Measurements from ENCODE around the gene ACTR8.

Gene ACTR8

DNA sequence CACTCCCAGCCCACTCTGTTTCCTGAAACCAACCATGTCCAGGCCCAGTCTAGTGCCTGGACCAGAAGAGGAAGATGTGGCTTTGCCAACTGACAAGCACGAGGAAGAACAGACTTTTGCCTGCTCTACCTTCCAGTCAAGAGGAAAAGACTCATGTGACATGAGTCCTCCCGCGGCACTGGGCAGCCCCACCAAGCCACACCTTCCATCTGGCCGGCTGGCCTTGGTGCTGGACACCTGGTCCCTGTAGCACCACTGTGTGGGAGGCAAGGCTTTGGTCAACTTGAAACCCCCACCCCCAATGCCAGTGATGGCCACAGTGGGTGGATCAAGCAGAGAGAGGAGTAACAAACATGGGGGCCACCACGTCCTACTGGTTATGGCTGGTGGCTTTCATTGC is 48.3 kb downstream of the ACTR8 start:
- no peak for DNase-seq

DNA sequence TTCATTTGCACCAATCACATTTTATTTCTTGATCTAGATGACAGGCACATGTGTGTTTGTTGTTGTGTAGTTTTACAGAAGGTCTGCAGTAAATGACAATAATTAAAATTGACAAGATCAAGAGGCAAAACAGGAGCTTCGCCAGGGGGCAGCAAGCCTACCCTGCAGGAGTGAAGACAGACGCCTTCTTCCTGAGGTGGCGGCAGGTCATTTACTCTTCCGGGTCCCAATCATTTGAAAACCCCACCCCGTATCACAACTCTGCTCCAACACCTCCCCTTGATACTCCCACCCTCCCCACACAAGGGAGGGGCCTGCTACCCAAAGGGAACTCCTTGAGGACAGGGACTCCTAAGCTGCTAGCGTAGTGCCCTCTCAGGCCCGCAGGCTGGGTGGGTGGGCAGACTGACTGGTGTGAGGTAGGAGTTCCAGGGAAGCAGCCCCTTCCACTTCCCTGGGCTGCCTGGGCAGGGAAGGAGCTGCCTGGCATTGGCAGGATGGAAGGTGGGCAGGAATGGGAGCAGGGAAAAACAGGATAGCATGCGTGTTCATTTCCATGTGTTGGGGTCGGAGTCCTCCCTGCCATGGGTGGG is 48.8 kb downstream of the ACTR8 start:
- DNase-seq, result no peak

DNA sequence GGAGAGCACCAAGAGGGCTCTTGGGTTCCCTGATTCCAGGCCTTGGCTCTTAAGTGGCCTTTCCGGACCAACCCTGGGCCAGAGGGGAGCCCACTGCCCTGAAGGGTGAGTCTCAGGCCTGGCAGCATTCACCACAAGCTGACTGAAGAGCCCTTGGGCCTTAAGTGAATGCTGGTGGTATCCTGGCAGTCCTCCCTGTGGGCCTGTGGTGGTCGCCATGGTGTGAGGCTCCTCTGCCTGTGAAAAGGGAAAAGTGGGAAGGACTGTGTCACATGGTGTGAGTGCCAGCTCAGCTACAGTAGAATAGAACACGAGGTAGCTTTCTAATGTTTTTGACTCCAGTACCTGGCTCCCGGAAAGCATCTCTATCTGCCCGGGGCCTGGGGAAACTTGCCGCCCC is 51.0 kb downstream of the ACTR8 start:
- no peak for DNase-seq

DNA sequence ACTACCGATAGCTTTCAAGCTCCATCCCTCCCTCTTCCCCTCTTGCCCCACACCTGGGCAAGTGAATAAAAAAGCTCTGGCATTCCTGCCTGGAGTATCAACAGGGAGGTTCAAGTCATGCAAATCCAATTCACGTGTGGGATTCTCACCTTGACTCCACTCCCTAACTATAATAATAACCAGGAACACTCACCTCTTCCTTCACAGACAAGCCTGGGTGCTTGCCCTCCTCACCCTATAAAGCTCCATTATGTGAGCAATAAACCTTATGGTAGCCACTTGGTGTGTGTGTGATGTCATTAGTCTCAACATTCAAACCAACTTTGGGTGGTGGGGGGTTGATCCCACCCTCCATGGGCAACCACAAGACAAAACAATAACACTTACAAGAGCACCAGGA is 52.3 kb downstream of the ACTR8 start:
- no peak for DNase-seq

GRCh38 chr3:53828581-53828980 is 53.4 kb downstream of the ACTR8 start:
- DNase-seq, result no peak

GRCh38 chr3:53826048-53826447 is 55.9 kb downstream of the ACTR8 start:
- DNase-seq, result no peak

DNA sequence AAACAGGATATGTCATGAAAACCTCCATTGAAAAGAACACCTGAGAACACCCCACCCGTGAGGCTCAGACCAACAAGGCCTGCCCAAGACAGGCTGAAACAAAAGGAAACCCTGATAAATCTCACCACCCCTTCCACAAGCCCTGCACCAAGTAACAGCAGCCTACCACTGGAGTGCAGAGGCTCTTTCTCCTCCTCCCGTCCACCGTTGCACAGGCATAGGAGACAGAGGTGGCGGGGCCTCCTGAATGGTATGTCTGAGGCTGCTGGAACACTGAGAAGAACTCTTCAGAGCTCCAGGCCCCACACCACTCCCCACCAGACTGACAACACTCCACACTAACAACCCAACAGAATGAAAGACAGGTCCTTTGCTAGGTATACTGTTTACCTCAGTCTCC is 57.2 kb downstream of the ACTR8 start:
- no peak for DNase-seq

DNA sequence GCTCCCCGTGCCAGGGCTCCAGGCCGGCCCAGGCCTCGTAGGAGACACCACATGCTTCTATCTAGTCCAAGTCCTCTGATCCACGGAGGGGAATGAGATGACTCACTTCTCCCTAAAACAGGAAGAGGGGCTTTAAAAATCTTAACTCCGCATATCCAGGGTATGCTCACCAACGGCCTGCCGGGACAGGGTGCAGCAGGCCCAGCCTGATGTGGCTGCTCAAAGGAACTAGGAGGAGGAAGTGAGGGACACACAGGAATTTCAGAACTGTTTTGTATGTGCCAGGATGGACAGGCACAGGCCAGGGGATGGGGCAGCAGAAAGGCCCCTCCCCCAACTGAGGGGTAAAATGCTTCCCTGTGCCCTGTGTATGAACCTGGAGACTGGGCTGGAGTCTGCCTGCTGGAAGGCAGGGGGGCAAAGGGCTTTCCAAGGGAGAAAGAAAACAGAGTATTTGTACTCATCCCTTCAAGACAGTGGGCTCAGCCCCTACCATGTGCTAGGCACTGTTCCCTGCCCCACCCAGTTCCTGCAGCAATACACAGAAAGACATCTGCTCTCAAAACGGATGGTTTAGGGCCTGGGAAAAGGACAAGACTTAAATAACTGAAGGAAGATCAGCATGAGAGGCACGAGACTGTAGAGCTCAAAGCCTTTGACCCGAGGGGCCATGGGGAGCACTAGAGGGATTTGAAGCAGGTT is 57.8 kb downstream of the ACTR8 start:
- no peak for DNase-seq

GRCh38 chr3:53823026-53823955 is 58.7 kb downstream of the ACTR8 start:
- no peak for DNase-seq

DNA sequence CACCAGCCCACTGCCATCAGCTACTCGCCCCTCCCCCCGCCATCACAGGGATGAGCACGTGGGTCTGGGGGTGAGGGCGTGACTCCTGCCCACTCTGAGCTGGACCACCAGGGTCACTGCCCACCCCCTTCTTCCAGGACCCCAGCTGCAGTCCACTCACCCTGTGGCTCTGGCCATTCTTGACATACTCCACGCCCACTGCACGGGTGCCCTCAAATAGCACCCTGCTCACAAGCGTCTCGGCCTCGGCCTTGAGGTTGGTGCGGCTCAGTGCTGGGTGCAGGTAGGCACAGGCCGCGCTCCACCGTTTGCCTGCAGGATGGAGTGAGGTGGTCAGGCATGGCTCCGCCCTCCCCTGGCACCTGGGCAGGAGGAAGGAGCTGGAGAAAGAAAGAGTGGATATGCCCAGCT is 59.6 kb downstream of the ACTR8 start:
- DNase-seq, result no peak

DNA sequence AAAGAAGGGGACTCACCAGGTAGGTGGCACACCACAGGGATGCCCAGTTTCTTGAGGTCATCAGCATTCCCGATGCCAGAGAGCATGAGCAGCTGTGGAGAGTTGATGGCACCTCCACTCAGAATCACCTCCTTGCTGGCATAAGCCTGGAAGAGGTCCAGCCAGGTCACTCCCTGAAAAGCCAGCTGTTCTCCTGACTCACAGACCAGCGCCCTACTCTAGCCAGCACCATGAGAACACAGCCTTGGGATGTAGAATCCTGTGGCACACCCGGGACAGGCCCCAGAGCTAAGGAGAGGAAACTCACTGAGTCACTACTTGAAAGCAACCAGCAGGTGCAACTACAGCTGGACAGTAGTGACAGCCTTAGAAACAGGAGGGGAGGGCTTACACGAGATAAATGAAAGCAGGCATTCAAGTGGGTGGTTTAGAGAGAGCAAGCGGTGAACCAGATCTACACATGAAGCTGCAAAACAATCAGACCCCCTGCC is 60.3 kb downstream of the ACTR8 start:
- DNase-seq, result no peak

DNA sequence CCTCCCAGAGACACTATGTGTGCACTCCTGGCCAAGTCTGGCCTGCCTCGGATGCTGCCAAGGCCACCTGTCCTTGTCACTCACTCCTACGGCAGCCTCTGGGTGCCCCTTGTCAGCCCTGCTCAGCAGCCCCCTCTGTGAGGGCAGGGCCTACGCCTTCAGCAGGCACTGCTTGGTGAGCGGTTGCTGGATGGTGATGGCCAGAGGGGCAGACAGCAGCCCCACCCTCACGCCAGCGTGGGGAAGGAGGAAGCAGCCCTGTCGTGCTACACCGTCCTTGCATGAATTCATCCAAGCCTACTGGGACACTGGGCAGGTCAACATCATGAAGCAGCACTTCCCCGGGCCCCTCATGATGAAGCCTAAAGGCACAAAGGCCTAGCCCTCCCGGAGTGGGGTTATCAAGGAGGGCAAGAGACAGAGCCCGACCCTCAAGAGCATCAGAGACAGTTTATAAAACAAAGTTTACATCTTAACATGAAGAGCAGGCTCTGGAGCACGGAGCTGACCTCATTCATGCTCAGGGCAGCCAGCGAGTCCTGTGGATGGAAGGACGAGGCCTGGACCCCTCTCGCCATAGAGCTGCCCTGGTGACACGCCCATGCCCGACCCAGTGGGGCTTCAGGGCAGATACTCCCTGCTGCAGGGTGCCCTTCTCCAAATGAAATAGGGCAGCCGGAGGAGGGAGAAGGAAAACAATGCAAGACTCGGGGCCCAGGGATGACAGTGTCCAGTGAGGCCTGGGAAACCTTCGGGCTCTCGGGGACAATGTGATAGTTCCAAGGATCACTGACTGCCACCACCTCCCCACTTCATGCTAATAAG is 61.0 kb downstream of the ACTR8 start:
- DNase-seq, result no peak

DNA sequence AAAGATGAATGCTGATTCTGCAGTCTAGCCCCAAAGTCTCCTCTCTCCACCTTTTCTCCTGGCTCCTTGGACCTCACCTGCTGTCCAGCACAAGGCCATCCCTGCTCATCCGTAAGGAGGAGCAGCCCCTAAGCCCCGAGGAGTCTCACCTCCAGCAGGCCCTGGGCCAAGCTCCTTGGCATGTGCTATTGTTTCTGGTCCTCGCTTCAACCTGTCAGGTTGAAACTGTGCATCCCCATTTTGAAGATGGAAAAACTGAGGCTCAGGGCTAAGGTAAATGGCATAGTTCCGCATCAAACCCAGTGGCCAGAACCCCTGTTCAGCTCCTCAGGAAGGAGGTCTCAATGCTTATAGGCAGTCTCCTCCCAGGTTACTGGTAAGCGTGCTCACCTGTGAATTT is 61.9 kb downstream of the ACTR8 start:
- no peak for DNase-seq

- no peak for DNase-seq
Observed at GRCh38 chr3:53819163-53819868, 62.6 kb downstream of the ACTR8 start.

GRCh38 chr3:53818221-53819162 is 63.5 kb downstream of the ACTR8 start:
- DNase-seq, result no peak

GRCh38 chr3:53817809-53818208 is 64.1 kb downstream of the ACTR8 start:
- no peak for DNase-seq

DNA sequence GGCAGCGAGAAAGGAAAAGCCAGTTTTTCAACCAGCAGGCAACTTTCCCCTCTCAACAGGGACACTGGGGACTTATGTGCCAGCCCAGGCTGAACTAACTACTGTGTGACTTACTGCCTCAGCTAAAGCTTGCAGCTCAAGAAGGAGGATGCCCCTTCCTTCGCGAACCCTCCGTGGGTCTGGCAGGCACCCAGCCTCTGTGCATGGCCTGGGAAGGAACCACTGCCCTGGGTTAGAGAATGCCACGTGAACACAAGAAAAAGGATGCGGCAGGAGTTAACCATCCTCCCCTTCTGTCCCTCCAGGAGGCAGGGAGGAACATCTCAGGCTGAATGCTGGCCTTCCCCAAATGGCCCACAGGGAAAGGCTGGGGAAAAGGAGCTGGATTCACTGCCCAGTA is 64.7 kb downstream of the ACTR8 start:
- no peak for DNase-seq
